ENCODE results near the gene KRT83.

DNA sequence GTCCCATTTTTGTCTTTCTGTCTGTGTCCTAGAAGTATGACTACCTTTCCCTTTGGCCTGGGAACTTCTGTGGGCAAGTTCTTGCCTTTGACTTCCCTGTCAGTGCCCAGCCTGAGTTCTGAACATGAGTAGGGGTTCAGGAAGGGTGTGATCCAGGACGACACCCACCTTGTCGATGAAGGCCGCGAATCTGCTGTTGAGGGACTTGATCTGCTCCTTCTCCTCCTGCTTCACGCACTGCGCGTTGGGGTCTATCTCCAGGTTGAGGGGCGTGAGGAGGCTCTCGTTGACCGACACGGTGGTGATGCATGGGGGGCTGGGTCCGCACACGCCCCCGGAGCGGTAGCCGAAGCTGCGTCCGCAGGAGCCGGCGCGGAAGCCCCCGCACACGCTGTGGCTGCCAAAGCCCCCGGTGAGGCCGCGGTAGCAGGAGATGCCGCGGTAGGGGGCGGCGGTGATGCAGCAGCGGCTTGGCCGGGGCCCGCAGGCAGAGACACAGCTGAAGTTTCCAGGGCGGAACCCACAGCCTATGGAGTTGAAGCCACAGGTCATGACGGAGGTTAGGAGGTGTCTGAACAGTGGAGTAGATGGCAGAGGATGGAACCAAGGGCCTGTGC, at the start of gene KRT83:
- TF ChIP-seq CTCF (IDR thresholded peaks at IDR 0.05; ENCODE audit: low read length) (no peak), EZH2 (IDR thresholded peaks at IDR 0.05; ENCODE audit: borderline replicate concordance, low read length) (no peak)
